GM19452 (cell line): Measurements from ENCODE around the gene FOXQ1.
"Not testable (repeated sequence)": the region's sequence is repeated elsewhere in the genome, so short reads cannot be mapped to it uniquely, and the experiment has no call there.

Source experiments
- ATAC-seq: cut with Tn5 transposase; IDR thresholded peaks from one replicate; pipeline ENCODE4 v1.9.1; 2021; ENCODE audit not compliant: unreplicated experiment

FOXQ1 gene

GRCh38 chr6:1355068-1355467 is 43.2 kb downstream of the FOXQ1 start:
- not testable (repeated sequence) for ATAC-seq

- ATAC-seq = not testable (repeated sequence)
Observed at GRCh38 chr6:1361717-1362116, 49.8 kb downstream of the FOXQ1 start.

DNA sequence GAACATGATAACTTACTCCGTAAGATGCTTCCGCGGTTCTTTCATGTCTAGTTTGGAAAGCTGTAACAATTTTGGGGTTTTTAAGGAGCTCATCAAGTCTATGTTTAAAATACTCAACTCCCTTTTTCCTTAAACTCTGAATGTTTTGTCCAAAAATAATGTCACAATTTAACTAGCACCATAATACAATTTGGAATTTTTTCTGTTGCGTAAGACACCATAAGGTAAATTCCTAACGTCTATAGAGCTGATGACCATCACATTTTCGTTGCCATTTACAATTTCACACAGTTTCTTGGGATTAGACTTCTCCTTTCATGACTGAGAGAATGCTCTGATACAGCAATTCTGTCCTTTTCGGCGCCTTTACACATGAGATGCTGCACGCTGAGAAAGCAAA is 50.7 kb downstream of the FOXQ1 start:
- ATAC-seq = no peak

GRCh38 chr6:1363298-1363697 is 51.4 kb downstream of the FOXQ1 start:
- ATAC-seq = no peak

DNA sequence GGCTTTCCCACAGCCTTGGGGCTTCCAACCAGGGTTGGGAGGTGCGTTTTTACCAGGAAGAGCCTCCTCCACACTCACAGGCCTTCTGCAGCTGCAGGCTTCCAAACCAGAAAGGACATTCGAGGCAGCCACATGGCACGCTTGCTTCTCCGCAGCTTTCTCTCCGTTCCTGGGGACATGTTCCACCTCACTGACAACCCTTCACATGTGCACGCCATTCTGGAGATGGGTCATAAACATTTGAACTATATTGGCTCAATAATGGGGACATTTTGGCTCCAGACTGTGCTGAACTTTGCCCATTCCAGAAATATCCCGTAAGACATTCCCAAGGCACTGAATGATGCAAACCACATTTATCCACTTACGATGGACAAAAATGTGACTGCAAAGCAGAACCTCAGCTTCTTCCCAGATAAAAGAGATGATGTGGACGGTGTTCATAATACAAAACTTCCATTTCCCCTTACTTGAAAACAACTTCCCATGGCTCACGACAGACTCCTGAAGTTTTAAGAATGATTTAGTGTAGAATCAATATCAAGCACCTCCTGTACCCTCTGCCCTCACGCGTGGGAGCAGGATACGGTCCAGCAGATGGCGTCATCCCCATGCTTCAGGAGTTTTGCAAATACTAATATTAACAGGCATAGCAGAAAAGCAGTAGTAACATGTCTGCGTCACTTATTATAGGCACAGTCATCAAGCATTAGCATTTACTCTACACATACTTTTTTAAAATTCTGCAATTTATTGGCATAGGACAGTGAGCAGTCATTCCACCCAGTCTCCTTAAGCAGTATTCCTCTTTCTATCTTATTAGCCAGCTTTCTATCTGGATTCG is 52.1 kb downstream of the FOXQ1 start:
- ATAC-seq = no peak
